HTERT RPE-1 (cell line): Measurements from ENCODE around the gene DIPK1C.

Experiments used
- in situ Hi-C: fragments of 300-500 bp; cut with MboI; formaldehyde crosslinking; loops from 4 replicates; pipeline ENCODE4 v1.14.3; 2020; ENCODE audit warnings: low sequenced_read_pairs

The DIPK1C gene

GRCh38 chr18:74392323-74392722 is 64.8 kb downstream of the DIPK1C start:
- in situ Hi-C loops = no loop called here

GRCh38 chr18:74390900-74391299 is 66.2 kb downstream of the DIPK1C start:
- in situ Hi-C loops = no loop called here

GRCh38 chr18:74389991-74390390 is 67.1 kb downstream of the DIPK1C start:
- in situ Hi-C loops = no loop called here

DNA sequence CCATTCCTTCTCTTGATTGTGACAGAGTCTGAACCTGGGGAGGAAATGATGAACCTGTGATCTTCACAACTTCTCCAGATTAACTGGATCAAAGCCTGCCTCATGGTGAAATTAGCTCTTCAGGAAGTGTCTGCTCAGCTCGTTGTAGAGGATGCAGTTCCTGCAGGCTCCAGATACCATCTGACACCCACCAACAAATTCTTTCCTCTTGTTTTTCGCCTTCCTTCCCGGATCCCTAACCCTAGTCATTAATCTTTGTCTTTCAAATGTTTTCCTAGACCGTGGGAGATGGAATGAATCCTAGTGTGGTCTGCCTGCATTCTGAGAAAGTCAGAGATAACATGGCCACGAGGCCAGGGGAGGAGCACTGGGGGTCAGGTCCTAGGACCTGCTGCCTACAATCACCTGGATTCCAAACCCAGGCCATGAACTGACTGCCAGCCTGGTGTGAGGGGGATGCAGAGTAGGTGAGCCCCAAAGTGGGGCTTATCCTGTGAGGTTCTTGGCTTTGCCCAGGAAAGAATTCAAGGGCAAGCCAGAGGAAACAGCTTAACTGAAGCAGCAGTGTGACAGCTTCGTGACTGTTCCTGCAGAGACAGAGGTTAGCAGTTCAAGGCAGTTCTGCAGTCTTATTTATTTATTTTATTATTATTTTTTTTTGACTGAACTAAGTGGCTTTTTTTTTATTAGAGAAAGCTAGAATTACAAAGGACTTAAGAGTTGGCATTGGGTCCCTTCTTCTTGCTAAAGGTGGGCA is 67.8 kb downstream of the DIPK1C start:
- in situ Hi-C loops = no loop called here

GRCh38 chr18:74388227-74388626 is 68.9 kb downstream of the DIPK1C start:
- in situ Hi-C loops = no loop called here

DNA sequence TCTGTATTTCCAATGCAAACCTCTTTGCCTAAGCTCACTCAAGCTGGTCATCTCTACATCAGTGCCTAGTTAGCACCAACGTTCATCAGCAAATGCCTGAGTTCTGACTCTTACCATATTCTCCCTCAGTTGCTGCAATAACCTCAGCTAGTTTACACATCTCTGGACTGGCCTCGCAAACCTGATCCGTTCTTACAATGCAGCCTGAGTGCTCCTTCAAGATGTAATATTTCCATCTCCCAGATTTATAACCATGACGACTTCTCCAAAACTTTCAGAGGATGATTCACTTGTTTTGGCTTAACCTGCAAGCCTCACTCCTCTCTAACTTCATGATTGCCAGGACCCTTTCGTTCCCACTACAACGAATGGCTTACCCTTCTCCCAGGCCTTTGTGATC is 69.7 kb downstream of the DIPK1C start:
- in situ Hi-C loops = no loop called here
